GM23338 (cell line): ENCODE data around the gene MLLT10. TPM values are rescaled to one million over a fixed set of nuclear protein-coding genes. Genes with fewer than 3 reads are reported as not detected.

ENCODE experiments used
- ATAC-seq: fragments of 200-7000 bp; cut with Tn5 transposase; 3 replicates; pipeline ENCODE4 v1.9.1; 2020
- DNase-seq: peaks from one replicate; pipeline ENCODE4 v3.0.0-alpha.2; 2015; ENCODE audit warnings: low spot score
- H2AFZ ChIP-seq: fragments of 200-600 bp; sonication (generic); 2 replicates; pipeline ENCODE4 v1.8.0; 2016; ENCODE audit warnings: antibody characterized with exemption, mild to moderate bottlenecking, moderate library complexity
- H3F3A ChIP-seq: fragments of 200-600 bp; sonication (generic); replicated peaks from 2 replicates; pipeline ENCODE4 v1.8.0; 2017; ENCODE audit warnings: antibody characterized with exemption, mixed run types, low read depth
- H3K27ac ChIP-seq: fragments of 200-600 bp; sonication (generic); 2 replicates; pipeline ENCODE4 v1.6.1; 2016; ENCODE audit warnings: low read depth
- H3K27me3 ChIP-seq: fragments of 200-600 bp; sonication (generic); 2 replicates; pipeline ENCODE4 v1.8.0; 2016; ENCODE audit warnings: mild to moderate bottlenecking, mixed run types, moderate library complexity; ENCODE audit not compliant: insufficient read depth
- H3K36me3 ChIP-seq: fragments of 200-600 bp; sonication (generic); 2 replicates; pipeline ENCODE4 v1.8.0; 2016; ENCODE audit warnings: mild to moderate bottlenecking; ENCODE audit not compliant: insufficient read depth
- H3K4me1 ChIP-seq: fragments of 200-600 bp; sonication (generic); 2 replicates; pipeline ENCODE4 v1.8.0; 2016; ENCODE audit warnings: mild to moderate bottlenecking, moderate library complexity; ENCODE audit not compliant: insufficient read depth
- H3K4me2 ChIP-seq: fragments of 200-600 bp; sonication (generic); 2 replicates; pipeline ENCODE4 v1.7.1; 2017; ENCODE audit warnings: mixed run types
- H3K4me3 ChIP-seq: fragments of 200-600 bp; sonication (generic); 2 replicates; pipeline ENCODE4 v1.6.1; 2016; ENCODE audit warnings: mixed run types
- H3K79me2 ChIP-seq: fragments of 200-600 bp; sonication (generic); replicated peaks from 2 replicates; pipeline ENCODE4 v1.8.0; 2017; ENCODE audit warnings: mild to moderate bottlenecking; ENCODE audit not compliant: insufficient read depth
- H3K9me2 ChIP-seq: fragments of 200-600 bp; sonication (generic); 2 replicates; pipeline ENCODE4 v1.8.0; 2017; ENCODE audit not compliant: insufficient read depth
- H4K20me1 ChIP-seq: fragments of 200-600 bp; sonication (generic); replicated peaks from 2 replicates; pipeline ENCODE4 v1.8.0; 2017; ENCODE audit warnings: mild to moderate bottlenecking; ENCODE audit not compliant: insufficient read depth
- H3K27ac Mint-ChIP-seq: 2 replicates; pipeline ENCODE4 v1.8.0; 2020; ENCODE audit warnings: inconsistent platforms, mild to moderate bottlenecking, moderate library complexity, mixed read lengths
- H3K27me3 Mint-ChIP-seq: 3 replicates; pipeline ENCODE4 v1.8.0; 2022; ENCODE audit warnings: low read depth, mild to moderate bottlenecking, moderate library complexity, mixed read lengths, inconsistent platforms; ENCODE audit not compliant: insufficient read depth, poor library complexity
- H3K36me3 Mint-ChIP-seq: 3 replicates; pipeline ENCODE4 v1.8.0; 2021; ENCODE audit warnings: low read depth, mild to moderate bottlenecking, inconsistent platforms, moderate library complexity, mixed read lengths
- H3K4me1 Mint-ChIP-seq: 3 replicates; pipeline ENCODE4 v1.8.0; 2020; ENCODE audit warnings: mild to moderate bottlenecking, inconsistent platforms, mixed read lengths
- H3K4me3 Mint-ChIP-seq: 3 replicates; pipeline ENCODE4 v1.8.0; 2021; ENCODE audit warnings: moderate library complexity, mild to moderate bottlenecking, inconsistent platforms, mixed read lengths
- H3K9me3 Mint-ChIP-seq: 3 replicates; pipeline ENCODE4 v1.8.0; 2020; ENCODE audit warnings: moderate library complexity, mild to moderate bottlenecking, inconsistent platforms, mixed read lengths
- CREB1 ChIP-seq: fragments of 250-450 bp; sonication (Bioruptor Pico); IDR thresholded peaks from 2 replicates; pipeline ENCODE4 v1.5.0; 2020; ENCODE audit warnings: low read depth, mild to moderate bottlenecking, moderate library complexity
- EZH2 ChIP-seq: fragments of 200-600 bp; sonication (generic); IDR thresholded peaks from one replicate; pipeline ENCODE4 v1.8.0; 2017; ENCODE audit warnings: antibody characterized with exemption, mild to moderate bottlenecking, low read depth; ENCODE audit not compliant: unreplicated experiment
- EZH2phosphoT487 ChIP-seq: fragments of 200-600 bp; sonication (generic); IDR thresholded peaks from one replicate; pipeline ENCODE4 v1.8.1; 2018; ENCODE audit warnings: antibody characterized with exemption; ENCODE audit not compliant: unreplicated experiment
- JUNB ChIP-seq: IDR thresholded peaks from one replicate; pipeline ENCODE4 v1.6.1; 2016; ENCODE audit warnings: antibody characterized with exemption; ENCODE audit not compliant: unreplicated experiment
- NANOG ChIP-seq: IDR thresholded peaks from 2 replicates; pipeline ENCODE4 v1.6.1; 2016; ENCODE audit warnings: antibody characterized with exemption, borderline replicate concordance
- POLR2AphosphoS5 ChIP-seq: IDR thresholded peaks from 2 replicates; pipeline ENCODE4 v1.6.1; 2016; ENCODE audit warnings: antibody characterized with exemption, low read depth
- STAT1 ChIP-seq: IDR thresholded peaks from one replicate; pipeline ENCODE4 v1.6.1; 2016; ENCODE audit warnings: antibody characterized with exemption; ENCODE audit not compliant: unreplicated experiment
- ZNF114 ChIP-seq: fragments of 250-450 bp; sonication (Bioruptor Pico); IDR thresholded peaks from 2 replicates; pipeline ENCODE4 v1.5.0; 2020; ENCODE audit warnings: mild to moderate bottlenecking, moderate library complexity
- ZNF331 ChIP-seq: fragments of 250-450 bp; sonication (Bioruptor Pico); IDR thresholded peaks from 2 replicates; pipeline ENCODE4 v1.5.0; 2020; ENCODE audit warnings: low read depth, mild to moderate bottlenecking, moderate library complexity
- polyA plus RNA-seq: library from polyadenylated mRNA; unstranded; fragments of >200 nt; fragmentation: Nextera tagmentation; extraction: Ambion mirVana; gene quantifications from 2 replicates; pipeline ENCODE4 v1.2.1, GENCODE V29; 2016
- total RNA-seq: library from RNA; depleted of rRNA; stranded (reverse); fragments of >200 nt; shearing (Covaris generic); gene quantifications from 2 replicates; pipeline ENCODE4 v1.2.3, GENCODE V29; 2014
- TF ChIP-seq, protein P1 (sequence below): fragments of 250-450 bp; sonication (Bioruptor Pico); IDR thresholded peaks from 2 replicates; pipeline ENCODE4 v1.5.0; 2020; ENCODE audit warnings: mild to moderate bottlenecking, moderate library complexity
- TF ChIP-seq, protein P2 (sequence below): IDR thresholded peaks from 2 replicates; pipeline ENCODE4 v1.6.1; 2016; ENCODE audit warnings: antibody characterized with exemption
- TF ChIP-seq, protein P3 (sequence below): IDR thresholded peaks from one replicate; pipeline ENCODE4 v1.6.1; 2018; ENCODE audit warnings: antibody characterized with exemption; ENCODE audit not compliant: unreplicated experiment

The MLLT10 gene
- total and polyA plus RNA-seq, 2 experiments from 2014 or later: 28.8 to 55.4 TPM

DNA sequence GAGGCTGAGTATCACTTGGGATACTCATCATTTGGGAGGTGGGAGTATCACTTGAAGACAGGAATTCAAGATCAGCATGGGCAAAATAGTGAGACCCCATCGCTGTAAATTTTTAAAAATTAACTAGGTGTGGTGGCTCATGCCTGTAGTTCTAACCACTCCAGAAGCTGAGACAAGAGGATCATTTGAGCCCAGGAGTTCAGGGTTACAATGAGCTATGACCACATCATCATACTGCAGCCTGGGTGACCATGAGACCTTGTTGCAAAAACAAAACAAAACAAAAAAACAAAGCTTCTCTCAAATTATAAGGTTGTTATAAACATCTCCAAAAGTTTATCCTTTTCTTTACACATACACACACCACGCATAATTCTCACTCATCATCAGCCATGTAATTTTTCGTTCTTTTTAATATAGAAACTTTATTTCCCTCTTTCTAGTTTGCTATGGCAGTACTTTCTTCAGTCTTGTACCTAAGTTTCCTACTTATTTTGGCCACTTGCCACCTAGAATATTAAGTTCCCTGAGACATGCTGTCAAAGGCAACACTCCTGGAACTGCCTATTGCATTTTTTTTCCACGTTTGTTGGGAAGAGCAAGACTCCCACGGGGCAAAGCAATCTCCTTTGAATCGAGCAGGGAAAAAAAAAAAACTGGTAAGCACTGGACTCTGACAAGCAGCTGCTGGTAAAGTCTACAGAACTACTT is 45.6 kb upstream of the MLLT10 start (continued):
- TF ChIP-seq, protein P1, sequence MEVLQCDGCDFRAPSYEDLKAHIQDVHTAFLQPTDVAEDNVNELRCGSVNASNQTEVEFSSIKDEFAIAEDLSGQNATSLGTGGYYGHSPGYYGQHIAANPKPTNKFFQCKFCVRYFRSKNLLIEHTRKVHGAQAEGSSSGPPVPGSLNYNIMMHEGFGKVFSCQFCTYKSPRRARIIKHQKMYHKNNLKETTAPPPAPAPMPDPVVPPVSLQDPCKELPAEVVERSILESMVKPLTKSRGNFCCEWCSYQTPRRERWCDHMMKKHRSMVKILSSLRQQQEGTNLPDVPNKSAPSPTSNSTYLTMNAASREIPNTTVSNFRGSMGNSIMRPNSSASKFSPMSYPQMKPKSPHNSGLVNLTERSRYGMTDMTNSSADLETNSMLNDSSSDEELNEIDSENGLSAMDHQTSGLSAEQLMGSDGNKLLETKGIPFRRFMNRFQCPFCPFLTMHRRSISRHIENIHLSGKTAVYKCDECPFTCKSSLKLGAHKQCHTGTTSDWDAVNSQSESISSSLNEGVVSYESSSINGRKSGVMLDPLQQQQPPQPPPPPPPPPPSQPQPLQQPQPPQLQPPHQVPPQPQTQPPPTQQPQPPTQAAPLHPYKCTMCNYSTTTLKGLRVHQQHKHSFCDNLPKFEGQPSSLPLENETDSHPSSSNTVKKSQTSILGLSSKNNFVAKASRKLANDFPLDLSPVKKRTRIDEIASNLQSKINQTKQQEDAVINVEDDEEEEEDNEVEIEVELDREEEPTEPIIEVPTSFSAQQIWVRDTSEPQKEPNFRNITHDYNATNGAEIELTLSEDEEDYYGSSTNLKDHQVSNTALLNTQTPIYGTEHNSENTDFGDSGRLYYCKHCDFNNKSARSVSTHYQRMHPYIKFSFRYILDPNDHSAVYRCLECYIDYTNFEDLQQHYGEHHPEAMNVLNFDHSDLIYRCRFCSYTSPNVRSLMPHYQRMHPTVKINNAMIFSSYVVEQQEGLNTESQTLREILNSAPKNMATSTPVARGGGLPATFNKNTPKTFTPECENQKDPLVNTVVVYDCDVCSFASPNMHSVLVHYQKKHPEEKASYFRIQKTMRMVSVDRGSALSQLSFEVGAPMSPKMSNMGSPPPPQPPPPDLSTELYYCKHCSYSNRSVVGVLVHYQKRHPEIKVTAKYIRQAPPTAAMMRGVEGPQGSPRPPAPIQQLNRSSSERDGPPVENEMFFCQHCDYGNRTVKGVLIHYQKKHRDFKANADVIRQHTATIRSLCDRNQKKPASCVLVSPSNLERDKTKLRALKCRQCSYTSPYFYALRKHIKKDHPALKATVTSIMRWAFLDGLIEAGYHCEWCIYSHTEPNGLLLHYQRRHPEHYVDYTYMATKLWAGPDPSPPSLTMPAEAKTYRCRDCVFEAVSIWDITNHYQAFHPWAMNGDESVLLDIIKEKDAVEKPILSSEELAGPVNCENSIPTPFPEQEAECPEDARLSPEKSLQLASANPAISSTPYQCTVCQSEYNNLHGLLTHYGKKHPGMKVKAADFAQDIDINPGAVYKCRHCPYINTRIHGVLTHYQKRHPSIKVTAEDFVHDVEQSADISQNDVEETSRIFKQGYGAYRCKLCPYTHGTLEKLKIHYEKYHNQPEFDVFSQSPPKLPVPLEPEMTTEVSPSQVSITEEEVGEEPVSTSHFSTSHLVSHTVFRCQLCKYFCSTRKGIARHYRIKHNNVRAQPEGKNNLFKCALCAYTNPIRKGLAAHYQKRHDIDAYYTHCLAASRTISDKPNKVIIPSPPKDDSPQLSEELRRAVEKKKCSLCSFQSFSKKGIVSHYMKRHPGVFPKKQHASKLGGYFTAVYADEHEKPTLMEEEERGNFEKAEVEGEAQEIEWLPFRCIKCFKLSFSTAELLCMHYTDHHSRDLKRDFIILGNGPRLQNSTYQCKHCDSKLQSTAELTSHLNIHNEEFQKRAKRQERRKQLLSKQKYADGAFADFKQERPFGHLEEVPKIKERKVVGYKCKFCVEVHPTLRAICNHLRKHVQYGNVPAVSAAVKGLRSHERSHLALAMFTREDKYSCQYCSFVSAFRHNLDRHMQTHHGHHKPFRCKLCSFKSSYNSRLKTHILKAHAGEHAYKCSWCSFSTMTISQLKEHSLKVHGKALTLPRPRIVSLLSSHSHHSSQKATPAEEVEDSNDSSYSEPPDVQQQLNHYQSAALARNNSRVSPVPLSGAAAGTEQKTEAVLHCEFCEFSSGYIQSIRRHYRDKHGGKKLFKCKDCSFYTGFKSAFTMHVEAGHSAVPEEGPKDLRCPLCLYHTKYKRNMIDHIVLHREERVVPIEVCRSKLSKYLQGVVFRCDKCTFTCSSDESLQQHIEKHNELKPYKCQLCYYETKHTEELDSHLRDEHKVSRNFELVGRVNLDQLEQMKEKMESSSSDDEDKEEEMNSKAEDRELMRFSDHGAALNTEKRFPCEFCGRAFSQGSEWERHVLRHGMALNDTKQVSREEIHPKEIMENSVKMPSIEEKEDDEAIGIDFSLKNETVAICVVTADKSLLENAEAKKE (CRISPR knock-in tag): no peak
- TF ChIP-seq POLR2AphosphoS5 (no peak), ZNF114 (CRISPR knock-in tag) (no peak), STAT1 (no peak), EZH2 (no peak), NANOG (no peak), ZNF331 (CRISPR knock-in tag) (no peak), EZH2phosphoT487 (no peak)

DNA sequence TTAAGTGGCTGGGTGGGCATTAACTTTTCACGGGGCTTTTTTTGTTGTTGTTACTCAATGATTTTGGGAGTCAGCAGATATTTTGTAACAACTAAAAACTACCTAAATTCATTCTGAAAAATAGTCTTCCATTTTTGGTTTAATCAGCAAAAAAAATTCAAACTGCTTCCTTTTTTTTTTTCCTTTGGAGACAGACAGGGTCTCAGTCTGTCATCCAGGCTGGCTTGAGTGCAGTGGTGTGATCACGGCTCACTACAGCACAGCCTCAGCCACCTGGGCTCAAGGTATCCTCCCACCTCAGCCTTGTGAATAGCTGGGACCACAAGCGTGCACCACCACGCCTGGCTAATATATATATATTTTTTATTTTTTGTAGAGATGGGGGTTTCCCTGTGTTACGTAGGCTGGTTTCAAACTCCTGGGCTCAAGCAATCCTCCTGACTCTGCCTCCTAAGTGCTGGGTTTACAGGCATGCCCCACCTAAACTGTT is 45.0 kb upstream of the MLLT10 start:
- ATAC-seq (peak; percentile 66), DNase-seq (no peak)
- Histone ChIP-seq H3K27ac (no peak overlapping the region), H3F3A (no peaks in the 10 kb centered on the region), H3K36me3 (no peaks in the 10 kb centered on the region), H3K27me3 (peaks cover 9% of the 10 kb centered on the region), H2AFZ (no peak overlapping the region), H3K4me1 (peaks cover 11% of the 10 kb centered on the region; the same call in 1 of the 2 replicates), H4K20me1 (no peaks in the 10 kb centered on the region; the same call in 1 of the 2 replicates), H3K4me3 (no peak overlapping the region), H3K4me2 (no peak overlapping the region), H3K79me2 (no peaks in the 10 kb centered on the region), H3K9me2 (no peaks in the 10 kb centered on the region)
- no peak overlapping the region for H3K4me3 Mint-ChIP-seq
- H3K36me3 Mint-ChIP-seq: peaks cover 8% of the 10 kb centered on the region; the same call in 2 of the 3 replicates
- H3K9me3 Mint-ChIP-seq: no peaks in the 10 kb centered on the region
- H3K27me3 Mint-ChIP-seq: peaks cover 16% of the 10 kb centered on the region
- H3K27ac Mint-ChIP-seq: no peak overlapping the region
- peaks cover 22% of the 10 kb centered on the region for H3K4me1 Mint-ChIP-seq
- TF ChIP-seq JUNB: no peak
- TF ChIP-seq, protein P2, sequence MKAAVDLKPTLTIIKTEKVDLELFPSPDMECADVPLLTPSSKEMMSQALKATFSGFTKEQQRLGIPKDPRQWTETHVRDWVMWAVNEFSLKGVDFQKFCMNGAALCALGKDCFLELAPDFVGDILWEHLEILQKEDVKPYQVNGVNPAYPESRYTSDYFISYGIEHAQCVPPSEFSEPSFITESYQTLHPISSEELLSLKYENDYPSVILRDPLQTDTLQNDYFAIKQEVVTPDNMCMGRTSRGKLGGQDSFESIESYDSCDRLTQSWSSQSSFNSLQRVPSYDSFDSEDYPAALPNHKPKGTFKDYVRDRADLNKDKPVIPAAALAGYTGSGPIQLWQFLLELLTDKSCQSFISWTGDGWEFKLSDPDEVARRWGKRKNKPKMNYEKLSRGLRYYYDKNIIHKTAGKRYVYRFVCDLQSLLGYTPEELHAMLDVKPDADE: no peak
- no peak for TF ChIP-seq EZH2
- TF ChIP-seq POLR2AphosphoS5: no peak
- TF ChIP-seq STAT1: no peak
- TF ChIP-seq, protein P3, sequence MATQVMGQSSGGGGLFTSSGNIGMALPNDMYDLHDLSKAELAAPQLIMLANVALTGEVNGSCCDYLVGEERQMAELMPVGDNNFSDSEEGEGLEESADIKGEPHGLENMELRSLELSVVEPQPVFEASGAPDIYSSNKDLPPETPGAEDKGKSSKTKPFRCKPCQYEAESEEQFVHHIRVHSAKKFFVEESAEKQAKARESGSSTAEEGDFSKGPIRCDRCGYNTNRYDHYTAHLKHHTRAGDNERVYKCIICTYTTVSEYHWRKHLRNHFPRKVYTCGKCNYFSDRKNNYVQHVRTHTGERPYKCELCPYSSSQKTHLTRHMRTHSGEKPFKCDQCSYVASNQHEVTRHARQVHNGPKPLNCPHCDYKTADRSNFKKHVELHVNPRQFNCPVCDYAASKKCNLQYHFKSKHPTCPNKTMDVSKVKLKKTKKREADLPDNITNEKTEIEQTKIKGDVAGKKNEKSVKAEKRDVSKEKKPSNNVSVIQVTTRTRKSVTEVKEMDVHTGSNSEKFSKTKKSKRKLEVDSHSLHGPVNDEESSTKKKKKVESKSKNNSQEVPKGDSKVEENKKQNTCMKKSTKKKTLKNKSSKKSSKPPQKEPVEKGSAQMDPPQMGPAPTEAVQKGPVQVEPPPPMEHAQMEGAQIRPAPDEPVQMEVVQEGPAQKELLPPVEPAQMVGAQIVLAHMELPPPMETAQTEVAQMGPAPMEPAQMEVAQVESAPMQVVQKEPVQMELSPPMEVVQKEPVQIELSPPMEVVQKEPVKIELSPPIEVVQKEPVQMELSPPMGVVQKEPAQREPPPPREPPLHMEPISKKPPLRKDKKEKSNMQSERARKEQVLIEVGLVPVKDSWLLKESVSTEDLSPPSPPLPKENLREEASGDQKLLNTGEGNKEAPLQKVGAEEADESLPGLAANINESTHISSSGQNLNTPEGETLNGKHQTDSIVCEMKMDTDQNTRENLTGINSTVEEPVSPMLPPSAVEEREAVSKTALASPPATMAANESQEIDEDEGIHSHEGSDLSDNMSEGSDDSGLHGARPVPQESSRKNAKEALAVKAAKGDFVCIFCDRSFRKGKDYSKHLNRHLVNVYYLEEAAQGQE: no peak
- TF ChIP-seq NANOG: no peak
- TF ChIP-seq CREB1 (CRISPR knock-in tag): no peak
